ENCODE results near the gene PRRG4. TPM values are rescaled to one million over a fixed set of nuclear protein-coding genes. Genes with fewer than 3 reads are reported as not detected.
"Not testable (repeated sequence)": the region's sequence is repeated elsewhere in the genome, so short reads cannot be mapped to it uniquely, and the experiment has no call there.

PRRG4 gene
- total RNA-seq, 4 donors from 2014 or later = 31.7 to 60.1 (median 45.1) TPM

DNA sequence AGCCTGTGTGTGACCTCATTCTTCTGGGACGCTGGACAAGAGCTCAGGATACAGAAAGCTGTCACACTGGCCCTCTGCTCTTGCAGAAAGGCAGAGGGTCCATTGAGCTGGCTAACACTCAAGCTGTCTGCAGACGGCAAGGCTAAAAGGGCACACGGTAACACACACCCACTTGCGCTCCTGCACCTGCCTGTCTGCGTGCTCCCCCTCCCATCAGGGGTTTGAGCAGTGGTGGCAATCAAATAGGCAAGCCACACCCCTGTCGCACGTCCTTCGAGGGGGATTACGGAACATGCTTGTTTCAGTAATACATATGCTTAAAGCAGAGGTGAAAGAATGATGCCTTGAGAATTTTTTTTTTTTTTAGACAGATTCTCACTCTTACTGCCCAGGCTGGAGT is 55.8 kb downstream of the PRRG4 start:
- Histone ChIP-seq H3K36me3 (no peaks in the 10 kb centered on the region), H3K9me3 (no peaks in the 10 kb centered on the region), H3K4me1 (no peaks in the 10 kb centered on the region), H3K4me3 (no peak overlapping the region), H3K27ac (no peak overlapping the region), H3K27me3 (no peaks in the 10 kb centered on the region)
- no peak for DNase-seq
- 84 to 89% methylated on average over 7 to 8 of the region's 9 CpGs for WGBS, 2 donors
- no peak for TF ChIP-seq POLR2A (IDR thresholded peaks at IDR 0.05)
- intact Hi-C loops (cut with DNase I) = no loop called here

DNA sequence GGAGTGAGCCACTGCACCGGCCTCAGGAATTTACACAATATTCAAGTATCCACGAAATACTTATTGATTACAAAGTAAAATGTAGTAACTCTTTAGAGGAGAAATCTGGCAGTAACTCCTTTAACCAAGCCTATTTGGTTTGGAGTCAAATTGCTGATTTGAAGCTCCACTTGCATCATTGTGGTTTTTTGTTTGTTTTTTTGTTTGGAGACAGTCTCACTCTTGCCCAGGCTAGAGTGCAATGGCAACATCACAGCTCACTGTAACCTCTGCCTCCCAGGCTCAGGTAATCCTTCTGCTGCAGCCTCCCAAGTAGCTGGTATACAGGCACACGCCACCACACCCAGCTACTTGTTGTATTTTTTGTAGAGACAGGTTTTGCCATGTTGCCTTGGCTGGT is 56.5 kb downstream of the PRRG4 start:
- Histone ChIP-seq H3K36me3 (no peaks in the 10 kb centered on the region), H3K27ac (no peak overlapping the region), H3K4me3 (no peak overlapping the region), H3K27me3 (no peaks in the 10 kb centered on the region), H3K9me3 (no peaks in the 10 kb centered on the region), H3K4me1 (peaks cover 0 to 3% (median 0%) of the 10 kb centered on the region in 3 donors)
- WGBS, 2 donors = 79 to 84% methylated on average over 2 to 3 of the region's 3 CpGs
- intact Hi-C loops (cut with DNase I) = no loop called here
- DNase-seq = no peak
- TF ChIP-seq, protein P1, sequence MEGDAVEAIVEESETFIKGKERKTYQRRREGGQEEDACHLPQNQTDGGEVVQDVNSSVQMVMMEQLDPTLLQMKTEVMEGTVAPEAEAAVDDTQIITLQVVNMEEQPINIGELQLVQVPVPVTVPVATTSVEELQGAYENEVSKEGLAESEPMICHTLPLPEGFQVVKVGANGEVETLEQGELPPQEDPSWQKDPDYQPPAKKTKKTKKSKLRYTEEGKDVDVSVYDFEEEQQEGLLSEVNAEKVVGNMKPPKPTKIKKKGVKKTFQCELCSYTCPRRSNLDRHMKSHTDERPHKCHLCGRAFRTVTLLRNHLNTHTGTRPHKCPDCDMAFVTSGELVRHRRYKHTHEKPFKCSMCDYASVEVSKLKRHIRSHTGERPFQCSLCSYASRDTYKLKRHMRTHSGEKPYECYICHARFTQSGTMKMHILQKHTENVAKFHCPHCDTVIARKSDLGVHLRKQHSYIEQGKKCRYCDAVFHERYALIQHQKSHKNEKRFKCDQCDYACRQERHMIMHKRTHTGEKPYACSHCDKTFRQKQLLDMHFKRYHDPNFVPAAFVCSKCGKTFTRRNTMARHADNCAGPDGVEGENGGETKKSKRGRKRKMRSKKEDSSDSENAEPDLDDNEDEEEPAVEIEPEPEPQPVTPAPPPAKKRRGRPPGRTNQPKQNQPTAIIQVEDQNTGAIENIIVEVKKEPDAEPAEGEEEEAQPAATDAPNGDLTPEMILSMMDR (IDR thresholded peaks at IDR 0.05) = no peak
- no peak for TF ChIP-seq POLR2A (IDR thresholded peaks at IDR 0.05)

DNA sequence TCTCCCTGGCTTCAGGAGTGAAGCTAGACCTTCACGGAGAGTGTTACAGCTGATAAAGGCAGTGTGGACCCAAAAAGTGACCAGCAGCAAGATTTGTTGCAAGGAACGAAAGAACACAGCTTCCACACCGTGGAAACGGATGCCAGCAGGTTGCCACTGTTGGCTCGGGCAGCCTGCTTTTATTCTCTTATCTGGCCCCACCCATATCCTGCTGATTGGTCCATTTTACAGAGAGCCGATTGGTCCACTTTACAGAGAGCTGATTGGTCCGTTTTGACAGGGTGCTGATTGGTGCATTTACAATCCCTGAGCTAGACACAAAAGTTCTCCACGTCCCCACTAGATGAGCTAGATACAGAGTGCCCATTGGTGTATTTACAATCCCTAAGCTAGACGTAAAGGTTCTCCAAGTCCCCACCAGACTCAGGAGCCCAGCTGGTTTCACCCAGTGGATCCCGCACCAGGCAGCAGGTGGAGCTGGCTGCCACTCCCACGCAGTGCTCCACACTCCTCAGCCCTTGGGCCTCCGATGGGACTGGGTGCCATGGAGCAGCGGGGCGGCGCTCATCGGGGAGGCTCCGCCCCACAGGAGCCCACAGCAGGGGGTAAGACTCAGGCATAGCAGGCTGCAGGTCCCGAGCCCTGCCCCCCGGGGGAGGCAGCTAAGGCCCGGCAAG is 58.1 kb downstream of the PRRG4 start:
- peaks cover 3 to 12% (median 7%) of the 10 kb centered on the region in 3 donors for H3K4me1 ChIP-seq
- H3K27ac ChIP-seq; intact Hi-C loops (cut with DNase I); H3K36me3 ChIP-seq; H3K4me3 ChIP-seq; DNase-seq; H3K27me3 ChIP-seq; H3K9me3 ChIP-seq: not testable (repeated sequence)
- 91 to 93% methylated on average over 8 to 11 of the region's 20 CpGs for WGBS, 2 donors

DNA sequence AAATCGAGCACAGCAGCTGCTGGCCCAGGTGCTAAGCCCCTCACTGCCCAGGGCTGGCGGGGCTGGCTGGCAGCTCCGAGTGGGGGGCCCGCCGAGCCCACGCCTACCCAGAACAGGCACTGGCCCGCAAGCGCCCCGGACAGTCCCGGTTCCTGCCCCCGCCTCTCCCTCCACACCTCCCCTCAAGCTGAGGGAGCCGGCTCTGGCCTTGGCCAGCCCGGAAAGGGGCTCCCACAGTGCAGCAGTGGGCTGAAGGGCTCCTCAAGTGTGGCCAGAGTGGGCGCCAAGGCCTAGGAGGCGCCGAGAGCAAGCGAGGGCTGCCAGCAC is 58.6 kb downstream of the PRRG4 start:
- DNase-seq; H3K27ac ChIP-seq; H3K4me3 ChIP-seq; H3K36me3 ChIP-seq; H3K27me3 ChIP-seq; H3K9me3 ChIP-seq; intact Hi-C loops (cut with DNase I): not testable (repeated sequence)
- peaks cover 3 to 12% (median 7%) of the 10 kb centered on the region in 3 donors for H3K4me1 ChIP-seq
- WGBS, 2 donors = 100% methylated on average over 1 to 4 of the region's 17 CpGs

DNA sequence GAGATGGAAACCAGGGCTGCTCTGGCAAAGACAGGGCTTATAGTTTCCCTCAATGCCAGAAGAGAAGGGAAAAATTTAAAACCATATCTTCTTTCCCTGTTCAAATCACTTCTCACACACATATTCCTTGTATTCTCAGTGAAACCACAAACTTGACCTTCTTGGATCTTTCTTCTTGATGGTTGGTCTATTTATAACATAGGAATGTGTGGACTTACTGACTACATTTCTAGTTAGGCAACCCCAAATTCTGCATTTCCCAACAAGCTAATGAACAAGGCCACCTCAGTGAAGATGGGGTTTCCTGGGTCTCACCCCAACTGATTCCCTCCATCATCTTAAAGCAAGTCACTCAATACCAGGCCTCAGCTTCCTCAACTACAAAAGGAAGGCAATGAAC is 59.1 kb downstream of the PRRG4 start:
- intact Hi-C loops (cut with DNase I) = no loop called here
- DNase-seq = no peak
- Histone ChIP-seq H3K4me1 (peaks cover 3 to 13% (median 7%) of the 10 kb centered on the region in 3 donors), H3K27me3 (no peaks in the 10 kb centered on the region), H3K4me3 (no peak overlapping the region), H3K9me3 (no peaks in the 10 kb centered on the region), H3K27ac (no peak overlapping the region), H3K36me3 (no peaks in the 10 kb centered on the region)
- TF ChIP-seq POLR2A (IDR thresholded peaks at IDR 0.05) = no peak
- TF ChIP-seq, protein P1 (IDR thresholded peaks at IDR 0.05) = no peak

DNA sequence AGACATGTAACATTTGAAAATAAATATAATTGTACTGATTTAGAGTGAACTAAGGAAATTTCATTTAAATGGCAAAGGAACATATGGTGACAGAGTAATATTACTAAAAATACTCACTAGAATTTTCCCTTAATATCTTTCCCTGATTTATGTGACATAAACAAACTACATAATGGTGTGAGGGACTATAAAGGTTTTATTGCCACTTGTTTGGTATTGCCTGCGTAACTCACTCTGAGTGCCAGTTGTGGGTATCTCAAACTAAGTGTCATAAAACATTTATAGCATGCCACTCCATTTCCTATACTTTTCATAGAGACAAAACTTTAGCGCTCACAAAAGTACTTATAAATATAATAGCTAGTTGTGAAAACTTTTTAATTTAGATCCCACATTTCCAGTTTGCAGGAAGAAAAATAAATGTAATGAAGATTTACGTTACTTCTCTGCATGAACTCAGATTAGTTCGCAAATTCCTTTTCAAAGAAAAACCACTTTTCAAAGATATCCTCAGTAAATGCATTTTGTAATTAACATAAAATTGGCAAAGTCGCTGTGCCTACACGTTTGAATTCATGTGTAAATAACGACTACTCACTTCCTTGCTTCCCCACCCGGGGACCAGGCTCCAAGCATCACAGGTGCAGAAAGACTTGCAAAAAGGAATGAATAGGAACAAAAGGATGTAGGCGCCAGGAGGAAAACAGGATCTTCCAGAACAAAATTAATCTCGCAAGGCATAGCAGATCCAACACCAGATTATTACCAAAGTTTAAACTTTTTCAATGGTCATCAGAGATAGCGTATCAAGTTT is 61.3 kb downstream of the PRRG4 start:
- intact Hi-C loops (cut with DNase I) = no loop called here
- WGBS, 2 donors = 42 to 55% methylated on average over 11 of the region's 11 CpGs
- peaks cover 3 to 35% (median 24%) of the 10 kb centered on the region in 3 donors for H3K4me1 ChIP-seq
- H3K4me3 ChIP-seq = peak overlapping the region in 1 of 4 donors; percentile 71
- DNase-seq = no peak
- TF ChIP-seq POLR2A (IDR thresholded peaks at IDR 0.05) = no peak
- TF ChIP-seq, protein P1 (IDR thresholded peaks at IDR 0.05) = no peak
- H3K27me3 ChIP-seq = no peaks in the 10 kb centered on the region
- H3K27ac ChIP-seq = no peak overlapping the region
- no peaks in the 10 kb centered on the region for H3K9me3 ChIP-seq
- H3K36me3 ChIP-seq = no peaks in the 10 kb centered on the region
